Hepatocyte (in vitro differentiated cells): Measurements from ENCODE around the gene RXRB. TPM values are rescaled to one million over a fixed set of nuclear protein-coding genes. Genes with fewer than 3 reads are reported as not detected.

Experiments used
- DNase-seq: peaks from one replicate; pipeline ENCODE4 v3.0.0-alpha.2; 2016; ENCODE audit warnings: low spot score
- H2AFZ ChIP-seq: fragments of 200-600 bp; sonication (generic); 2 replicates; pipeline ENCODE4 v1.6.0; 2016; ENCODE audit warnings: antibody characterized with exemption, mild to moderate bottlenecking
- H3K27ac ChIP-seq: fragments of 200-600 bp; sonication (generic); 2 replicates; pipeline ENCODE4 v1.5.1; 2016; ENCODE audit warnings: mild to moderate bottlenecking
- H3K27me3 ChIP-seq: fragments of 200-600 bp; sonication (generic); 2 replicates; pipeline ENCODE4 v1.6.1; 2016
- H3K36me3 ChIP-seq: fragments of 200-600 bp; sonication (generic); replicated peaks from 2 replicates; pipeline ENCODE4 v1.5.1; 2016; ENCODE audit warnings: low read depth; ENCODE audit not compliant: insufficient read depth
- H3K4me1 ChIP-seq: fragments of 200-600 bp; sonication (generic); 2 replicates; pipeline ENCODE4 v1.5.1; 2016; ENCODE audit warnings: mild to moderate bottlenecking, moderate library complexity; ENCODE audit not compliant: insufficient read depth
- H3K4me2 ChIP-seq: fragments of 200-600 bp; sonication (generic); 2 replicates; pipeline ENCODE4 v1.6.0; 2016
- H3K4me3 ChIP-seq: fragments of 200-600 bp; sonication (generic); 2 replicates; pipeline ENCODE4 v1.5.1; 2016; ENCODE audit warnings: mild to moderate bottlenecking
- H3K79me2 ChIP-seq: fragments of 200-600 bp; sonication (generic); 2 replicates; pipeline ENCODE4 v1.6.0; 2017; ENCODE audit warnings: mild to moderate bottlenecking
- H3K9me2 ChIP-seq: fragments of 200-600 bp; sonication (generic); replicated peaks from 2 replicates; pipeline ENCODE4 v1.6.0; 2017; ENCODE audit warnings: mild to moderate bottlenecking; ENCODE audit not compliant: insufficient read depth
- H3K9me3 ChIP-seq: fragments of 200-600 bp; sonication (generic); 2 replicates; pipeline ENCODE4 v1.5.1; 2016; ENCODE audit warnings: low read depth, mild to moderate bottlenecking
- H4K20me1 ChIP-seq: fragments of 200-600 bp; sonication (generic); 2 replicates; pipeline ENCODE4 v1.6.0; 2016; ENCODE audit warnings: mild to moderate bottlenecking; ENCODE audit not compliant: insufficient read depth, poor library complexity, severe bottlenecking
- EZH2 ChIP-seq: fragments of 200-600 bp; sonication (generic); IDR thresholded peaks from 2 replicates; pipeline ENCODE4 v1.6.1; 2016; ENCODE audit warnings: antibody characterized with exemption, mild to moderate bottlenecking, borderline replicate concordance
- EZH2phosphoT487 ChIP-seq: fragments of 200-600 bp; sonication (generic); IDR thresholded peaks from one replicate; pipeline ENCODE4 v1.6.1; 2018; ENCODE audit warnings: antibody characterized with exemption, mild to moderate bottlenecking, low read depth, moderate library complexity; ENCODE audit not compliant: unreplicated experiment, severe bottlenecking
- WGBS: methylation state at CpG from one replicate; pipeline ENCODE4 v1.1.6; 2016; ENCODE audit warnings: low lambda C conversion rate; ENCODE audit errors: missing lambda C conversion rate; 5-methylcytosine and 5-hydroxymethylcytosine counted together
- polyA plus RNA-seq: library from polyadenylated mRNA; unstranded; fragments of >200 nt; fragmentation: Nextera tagmentation; extraction: Ambion mirVana; gene quantifications from 2 replicates; pipeline ENCODE4 v1.2.1, GENCODE V29; 2016
- total RNA-seq: library from RNA; depleted of rRNA; stranded (reverse); fragments of >200 nt; gene quantifications from 2 replicates; pipeline ENCODE4 v1.2.3, GENCODE V29; 2014
- TF ChIP-seq, protein P1 (sequence below): fragments of 200-600 bp; sonication (generic); IDR thresholded peaks from 2 replicates; pipeline ENCODE4 v1.5.1; 2016; ENCODE audit warnings: antibody characterized with exemption, mild to moderate bottlenecking; ENCODE audit not compliant: poor library complexity

Gene RXRB
- total and polyA plus RNA-seq, 2 experiments from 2014 or later: 17.0 to 24.6 TPM

DNA sequence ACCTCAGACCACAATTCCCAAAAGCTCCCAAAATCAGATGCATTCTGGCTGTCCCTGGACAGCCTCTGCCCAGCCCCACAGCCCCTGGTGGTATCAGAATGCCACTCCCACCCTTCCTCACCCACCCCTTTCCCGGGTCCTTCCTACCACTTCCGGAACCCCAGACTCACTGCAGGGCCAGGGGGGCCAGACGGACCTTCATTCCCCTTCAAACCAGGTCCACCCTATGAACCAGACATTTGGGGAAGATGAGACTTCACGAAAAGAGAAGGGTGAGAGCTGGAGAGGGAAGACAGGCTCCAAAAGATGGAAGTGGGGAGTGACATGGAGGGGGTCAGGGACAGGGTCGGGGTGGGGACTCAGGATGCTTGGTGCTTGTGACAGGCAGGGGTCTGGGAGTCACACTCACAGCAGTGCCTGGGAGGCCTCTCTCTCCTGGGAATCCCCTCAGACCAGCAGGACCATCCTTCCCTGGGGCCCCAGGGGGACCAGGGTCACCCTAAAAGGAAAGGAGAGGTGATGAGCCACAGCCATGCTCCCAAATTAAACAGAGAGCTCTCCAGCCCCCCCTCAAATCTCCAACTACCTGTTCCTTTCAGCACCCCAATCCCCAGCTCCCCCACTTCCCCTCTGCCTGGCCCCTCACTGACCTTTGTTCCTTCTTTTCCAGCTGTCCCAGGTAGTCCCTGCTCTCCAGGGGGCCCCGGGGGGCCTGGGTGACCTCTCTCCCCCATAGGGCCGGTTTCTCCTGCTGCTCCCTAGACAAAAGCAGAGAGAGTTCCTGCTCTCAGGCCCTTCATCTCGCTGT is 28.4 kb downstream of the RXRB start:
- Histone ChIP-seq H3K27ac (no peak overlapping the region), H3K27me3 (no peaks in the 10 kb centered on the region), H3K4me2 (peak overlapping the region; percentile 57), H2AFZ (no peak overlapping the region), H4K20me1 (no peaks in the 10 kb centered on the region), H3K9me2 (no peaks in the 10 kb centered on the region), H3K79me2 (no peaks in the 10 kb centered on the region), H3K9me3 (no peaks in the 10 kb centered on the region), H3K36me3 (no peaks in the 10 kb centered on the region), H3K4me3 (no peak overlapping the region), H3K4me1 (no peaks in the 10 kb centered on the region)
- 76% methylated on average over 8 of the region's 8 CpGs for WGBS
- TF ChIP-seq, protein P1, sequence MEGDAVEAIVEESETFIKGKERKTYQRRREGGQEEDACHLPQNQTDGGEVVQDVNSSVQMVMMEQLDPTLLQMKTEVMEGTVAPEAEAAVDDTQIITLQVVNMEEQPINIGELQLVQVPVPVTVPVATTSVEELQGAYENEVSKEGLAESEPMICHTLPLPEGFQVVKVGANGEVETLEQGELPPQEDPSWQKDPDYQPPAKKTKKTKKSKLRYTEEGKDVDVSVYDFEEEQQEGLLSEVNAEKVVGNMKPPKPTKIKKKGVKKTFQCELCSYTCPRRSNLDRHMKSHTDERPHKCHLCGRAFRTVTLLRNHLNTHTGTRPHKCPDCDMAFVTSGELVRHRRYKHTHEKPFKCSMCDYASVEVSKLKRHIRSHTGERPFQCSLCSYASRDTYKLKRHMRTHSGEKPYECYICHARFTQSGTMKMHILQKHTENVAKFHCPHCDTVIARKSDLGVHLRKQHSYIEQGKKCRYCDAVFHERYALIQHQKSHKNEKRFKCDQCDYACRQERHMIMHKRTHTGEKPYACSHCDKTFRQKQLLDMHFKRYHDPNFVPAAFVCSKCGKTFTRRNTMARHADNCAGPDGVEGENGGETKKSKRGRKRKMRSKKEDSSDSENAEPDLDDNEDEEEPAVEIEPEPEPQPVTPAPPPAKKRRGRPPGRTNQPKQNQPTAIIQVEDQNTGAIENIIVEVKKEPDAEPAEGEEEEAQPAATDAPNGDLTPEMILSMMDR: no peak
- DNase-seq: no peak

GRCh38 chr6:33171016-33171879 is 29.2 kb downstream of the RXRB start:
- no peaks in the 10 kb centered on the region for H3K36me3 ChIP-seq
- no peak overlapping the region for H3K4me3 ChIP-seq
- no peaks in the 10 kb centered on the region for H3K9me3 ChIP-seq
- no peak overlapping the region for H2AFZ ChIP-seq
- no peaks in the 10 kb centered on the region for H3K27me3 ChIP-seq
- no peaks in the 10 kb centered on the region for H3K9me2 ChIP-seq
- WGBS: 86% methylated on average over 11 of the region's 11 CpGs
- no peaks in the 10 kb centered on the region for H3K4me1 ChIP-seq
- no peak overlapping the region for H3K27ac ChIP-seq
- H3K79me2 ChIP-seq: no peaks in the 10 kb centered on the region
- no peak overlapping the region for H3K4me2 ChIP-seq
- TF ChIP-seq EZH2phosphoT487 (no peak), EZH2 (no peak)
- TF ChIP-seq, protein P1: no peak
- DNase-seq: no peak
- no peaks in the 10 kb centered on the region for H4K20me1 ChIP-seq

DNA sequence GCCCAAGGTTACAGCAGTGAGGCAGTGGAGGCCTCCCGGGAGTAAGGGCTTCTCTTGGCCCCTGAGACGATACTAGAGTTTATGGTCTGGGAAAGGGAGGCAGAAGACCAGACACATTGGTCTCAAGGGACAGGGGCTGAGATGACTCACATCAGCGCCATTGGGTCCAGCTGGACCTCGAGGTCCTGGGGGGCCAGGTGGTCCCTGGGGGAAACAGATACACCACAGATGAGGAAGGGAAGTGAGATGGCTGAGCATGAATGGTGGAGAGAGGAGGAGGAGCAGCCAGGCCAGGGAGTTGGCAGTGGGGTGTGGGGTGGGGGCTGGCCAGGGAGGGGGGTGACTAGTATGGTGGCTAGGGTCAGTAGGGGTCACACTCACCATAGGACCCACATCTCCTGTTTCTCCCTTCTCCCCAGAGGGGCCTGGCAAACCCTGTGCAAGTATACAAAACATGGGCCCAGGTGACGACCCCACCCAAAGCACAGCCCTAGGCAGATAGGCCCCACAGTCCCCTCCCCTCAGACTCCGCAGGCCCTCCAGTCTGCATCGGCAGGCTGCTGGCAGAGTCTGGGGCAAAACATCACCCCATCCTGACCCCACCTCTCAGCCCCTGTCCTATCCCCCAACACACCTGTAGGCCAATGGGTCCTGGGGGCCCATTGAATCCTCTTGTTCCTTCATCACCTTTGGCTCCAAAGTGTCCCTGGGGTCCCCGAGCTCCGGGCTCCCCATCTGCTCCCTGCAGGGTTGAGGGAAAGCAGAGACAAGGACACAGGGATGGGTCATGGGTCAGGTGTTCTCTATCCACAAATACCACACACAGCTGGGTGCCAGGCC is 30.1 kb downstream of the RXRB start:
- Histone ChIP-seq H3K4me1 (no peaks in the 10 kb centered on the region), H3K36me3 (no peaks in the 10 kb centered on the region), H3K4me2 (no peak overlapping the region), H3K27ac (no peak overlapping the region), H3K9me2 (no peaks in the 10 kb centered on the region), H3K4me3 (no peak overlapping the region), H3K9me3 (no peaks in the 10 kb centered on the region), H4K20me1 (no peaks in the 10 kb centered on the region), H2AFZ (no peak overlapping the region), H3K79me2 (no peaks in the 10 kb centered on the region), H3K27me3 (no peaks in the 10 kb centered on the region)
- 75% methylated on average over 7 of the region's 9 CpGs for WGBS
- TF ChIP-seq, protein P1: no peak
- no peak for TF ChIP-seq EZH2
- no peak for TF ChIP-seq EZH2phosphoT487
- DNase-seq: no peak
